Coronary artery (tissue), 2 donors: ENCODE results near the gene FBXL7.

Experiments
- DNase-seq: peaks from one replicate; pipeline ENCODE4 v3.0.0-alpha.2; 2017; ENCODE audit warnings: low spot score
- H3K27ac ChIP-seq, 2 donors: fragments of 200-600 bp; sonication (generic); one replicate each; pipeline ENCODE4 v1.5.1; 2016 to 2019
- H3K4me3 ChIP-seq: fragments of 200-600 bp; sonication (generic); 2 replicates; pipeline ENCODE4 v1.5.1; 2016; ENCODE audit warnings: mild to moderate bottlenecking, moderate library complexity
- CTCF ChIP-seq: fragments of 200-600 bp; sonication (generic); IDR thresholded peaks from one replicate; pipeline ENCODE4 v1.5.1; 2019; ENCODE audit warnings: antibody characterized with exemption

FBXL7 gene

GRCh38 chr5:15983392-15983791 is 483.4 kb downstream of the FBXL7 start:
- DNase-seq = no peak
- no peak overlapping the region for H3K27ac ChIP-seq
- TF ChIP-seq CTCF = no peak
- H3K4me3 ChIP-seq = no peak overlapping the region
